Body of pancreas (tissue), 4 donors: ENCODE data around the gene MRFAP1L1. TPM values are rescaled to one million over a fixed set of nuclear protein-coding genes. Genes with fewer than 3 reads are reported as not detected.

Experiments used
- ATAC-seq: fragments of 150-250 bp; one replicate; pipeline ENCODE4 v1.9.1; 2016
- DNase-seq, 4 donors: peaks; one replicate each; pipeline ENCODE4 v3.0.0-alpha.2; 2019
- H3K27ac ChIP-seq, 4 donors: fragments of 200-600 bp; sonication (generic); 1 replicate in 3 of 4; 2 replicates in 1 of 4; pipeline versions ENCODE4 v1.5.1 to v1.6.1; 2016 to 2019; ENCODE audit warnings: mild to moderate bottlenecking in 1 of 4, mixed read lengths in 1 of 4, moderate library complexity in 1 of 4
- H3K27me3 ChIP-seq, 2 donors: fragments of 200-600 bp; sonication (generic); one replicate each; pipeline ENCODE4 v1.6.0; 2016; ENCODE audit warnings: mild to moderate bottlenecking in 1 of 2
- H3K36me3 ChIP-seq, 2 donors: fragments of 200-600 bp; sonication (generic); replicated peaks in 1 of 2; 2 replicates each; pipeline ENCODE4 v1.5.1; 2016; ENCODE audit warnings: low read depth in 2 of 2; ENCODE audit not compliant: insufficient read depth in 1 of 2
- H3K4me1 ChIP-seq: fragments of 200-600 bp; sonication (generic); one replicate; pipeline ENCODE4 v1.6.0; 2016
- H3K4me3 ChIP-seq, 2 donors: fragments of 200-600 bp; sonication (generic); 1 replicate in 1 of 2; 2 replicates in 1 of 2; pipeline ENCODE4 v1.5.1; 2016 to 2019
- H3K9me3 ChIP-seq, 3 donors: fragments of 200-600 bp; sonication (generic); 1 replicate in 2 of 3; 2 replicates in 1 of 3; pipeline ENCODE4 v1.5.1; 2016
- POLR2A ChIP-seq, 3 donors: fragments of 450-650 bp; IDR thresholded peaks; one replicate each; pipeline ENCODE4 v1.6.1; 2016; ENCODE audit warnings: antibody characterized with exemption in 3 of 3, mild to moderate bottlenecking in 2 of 3
- WGBS, 2 donors: methylation state at CpG; one replicate each; pipeline ENCODE4 v1.1.5; 2017; 5-methylcytosine and 5-hydroxymethylcytosine counted together
- intact Hi-C: fragments of 100-400 bp; cut with DNase I; formaldehyde crosslinking; loops from one replicate; pipeline ENCODE4 v1.15.1; 2023
- total RNA-seq, 2 donors: library from RNA; depleted of rRNA; stranded (reverse); fragments of >200 nt; gene quantifications; one replicate each; pipeline ENCODE4 v1.1.0, GENCODE V29; 2016
- TF ChIP-seq, protein P1 (sequence below), 7 experiments: fragments of 450-650 bp in 4 of 7; fragments of 200-600 bp in 3 of 7; sonication (generic) in 3 of 7; IDR thresholded peaks; one replicate each; pipeline ENCODE4 v1.5.1; 2016 to 2019; ENCODE audit warnings: antibody characterized with exemption in 7 of 7

Gene MRFAP1L1
- total RNA-seq, 2 donors from 2014 or later, result 34.3 to 44.1 TPM

- DNase-seq, result no peak
- H3K4me3 ChIP-seq, result no peak overlapping the region
Observed at GRCh38 chr4:6710996-6711395, 1.3 kb upstream of the MRFAP1L1 start.

GRCh38 chr4:6710282-6710681, 617 bp upstream of the MRFAP1L1 start:
- DNase-seq (no peak), ATAC-seq (no peak)
- no peaks in the 10 kb centered on the region for H3K36me3 ChIP-seq
- H3K4me3 ChIP-seq, result peak overlapping the region in 1 of 2 donors; percentile 88
- TF ChIP-seq, protein P1, sequence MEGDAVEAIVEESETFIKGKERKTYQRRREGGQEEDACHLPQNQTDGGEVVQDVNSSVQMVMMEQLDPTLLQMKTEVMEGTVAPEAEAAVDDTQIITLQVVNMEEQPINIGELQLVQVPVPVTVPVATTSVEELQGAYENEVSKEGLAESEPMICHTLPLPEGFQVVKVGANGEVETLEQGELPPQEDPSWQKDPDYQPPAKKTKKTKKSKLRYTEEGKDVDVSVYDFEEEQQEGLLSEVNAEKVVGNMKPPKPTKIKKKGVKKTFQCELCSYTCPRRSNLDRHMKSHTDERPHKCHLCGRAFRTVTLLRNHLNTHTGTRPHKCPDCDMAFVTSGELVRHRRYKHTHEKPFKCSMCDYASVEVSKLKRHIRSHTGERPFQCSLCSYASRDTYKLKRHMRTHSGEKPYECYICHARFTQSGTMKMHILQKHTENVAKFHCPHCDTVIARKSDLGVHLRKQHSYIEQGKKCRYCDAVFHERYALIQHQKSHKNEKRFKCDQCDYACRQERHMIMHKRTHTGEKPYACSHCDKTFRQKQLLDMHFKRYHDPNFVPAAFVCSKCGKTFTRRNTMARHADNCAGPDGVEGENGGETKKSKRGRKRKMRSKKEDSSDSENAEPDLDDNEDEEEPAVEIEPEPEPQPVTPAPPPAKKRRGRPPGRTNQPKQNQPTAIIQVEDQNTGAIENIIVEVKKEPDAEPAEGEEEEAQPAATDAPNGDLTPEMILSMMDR (IDR thresholded peaks at IDR 0.05), result no peak
- TF ChIP-seq POLR2A (IDR thresholded peaks at IDR 0.05), result no peak
- no peaks in the 10 kb centered on the region for H3K27me3 ChIP-seq
- H3K4me1 ChIP-seq, result peaks cover 42% of the 10 kb centered on the region
- no peaks in the 10 kb centered on the region for H3K9me3 ChIP-seq
- whole genome bisulfite sequencing, 2 donors, result 0 to 2% methylated on average over 6 of the region's 6 CpGs
- intact Hi-C loops, result no loop called here
- peak overlapping the region in 3 of 4 donors; percentile 41 to 88 (median 47) for H3K27ac ChIP-seq

More at GRCh38 chr4:6710996-6711395, 1.3 kb upstream of the MRFAP1L1 start:
- TF ChIP-seq, protein P1 (IDR thresholded peaks at IDR 0.05), result no peak
- TF ChIP-seq POLR2A (IDR thresholded peaks at IDR 0.05), result no peak
- H3K4me1 ChIP-seq, result peaks cover 41% of the 10 kb centered on the region
- no peaks in the 10 kb centered on the region for H3K36me3 ChIP-seq
- H3K27ac ChIP-seq, result no peak overlapping the region
- WGBS, 2 donors, result 73 to 80% methylated on average over 2 of the region's 2 CpGs
- H3K27me3 ChIP-seq, result no peaks in the 10 kb centered on the region
- no peaks in the 10 kb centered on the region for H3K9me3 ChIP-seq
- intact Hi-C loops, result no loop called here
- ATAC-seq, result no peak

GRCh38 chr4:6706173-6706572, 3.5 kb downstream of the MRFAP1L1 start:
- no peak for DNase-seq
- peaks cover 47% of the 10 kb centered on the region for H3K4me1 ChIP-seq
- no peak for ATAC-seq
- no peak for TF ChIP-seq POLR2A (IDR thresholded peaks at IDR 0.05)
- TF ChIP-seq, protein P1 (IDR thresholded peaks at IDR 0.05), result no peak
- H3K36me3 ChIP-seq, result no peaks in the 10 kb centered on the region
- no peaks in the 10 kb centered on the region for H3K9me3 ChIP-seq
- no peaks in the 10 kb centered on the region for H3K27me3 ChIP-seq
- intact Hi-C loops, result no loop called here
- H3K27ac ChIP-seq, result no peak overlapping the region
- 82 to 86% methylated on average over 5 of the region's 5 CpGs for WGBS, 2 donors
- H3K4me3 ChIP-seq, result no peak overlapping the region

- TF ChIP-seq POLR2A (IDR thresholded peaks at IDR 0.05), result no peak
- TF ChIP-seq, protein P1 (IDR thresholded peaks at IDR 0.05), result no peak
- no peaks in the 10 kb centered on the region for H3K27me3 ChIP-seq
- H3K4me3 ChIP-seq, result no peak overlapping the region
- ATAC-seq (no peak), DNase-seq (no peak)
- WGBS, 2 donors, result 93% methylated on average over 2 of the region's 2 CpGs
- no peaks in the 10 kb centered on the region for H3K36me3 ChIP-seq
- no peak overlapping the region for H3K27ac ChIP-seq
- peaks cover 46% of the 10 kb centered on the region for H3K4me1 ChIP-seq
- intact Hi-C loops, result no loop called here
- H3K9me3 ChIP-seq, result no peaks in the 10 kb centered on the region
Observed at GRCh38 chr4:6705646-6706045, 4.0 kb downstream of the MRFAP1L1 start.

DNA sequence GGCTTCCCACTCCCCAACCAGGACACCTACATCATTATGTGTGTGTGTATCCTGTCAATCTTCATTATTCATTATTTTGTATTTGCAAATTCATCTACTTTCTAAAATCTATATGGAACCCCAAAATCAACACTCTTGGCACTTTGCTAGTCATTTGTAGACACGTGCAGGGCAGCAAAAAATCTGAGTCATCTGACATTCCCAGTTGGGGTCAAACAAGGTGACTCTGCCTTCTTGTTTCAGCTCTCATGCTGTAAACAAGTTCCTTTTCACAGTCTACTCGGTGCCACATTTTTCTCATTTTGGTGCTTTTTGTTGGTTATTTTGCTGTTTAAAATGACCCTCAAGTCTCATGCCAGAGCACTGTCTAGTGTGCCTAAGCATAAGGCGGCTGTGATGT, 5.9 kb downstream of the MRFAP1L1 start:
- 65 to 68% methylated on average over 3 of the region's 3 CpGs for WGBS, 2 donors
- no peak overlapping the region for H3K4me3 ChIP-seq
- intact Hi-C loops, result no loop called here
- ATAC-seq, result no peak
- H3K9me3 ChIP-seq, result no peaks in the 10 kb centered on the region
- TF ChIP-seq, protein P1 (IDR thresholded peaks at IDR 0.05), result no peak
- no peak for TF ChIP-seq POLR2A (IDR thresholded peaks at IDR 0.05)
- no peak overlapping the region for H3K27ac ChIP-seq
- no peaks in the 10 kb centered on the region for H3K36me3 ChIP-seq
- DNase-seq, result no peak
- peaks cover 39% of the 10 kb centered on the region for H3K4me1 ChIP-seq
- no peaks in the 10 kb centered on the region for H3K27me3 ChIP-seq
